ENCODE results near the gene KAT8.
"Not testable (repeated sequence)": the region's sequence is repeated elsewhere in the genome, so short reads cannot be mapped to it uniquely, and the experiment has no call there.

Gene KAT8

GRCh38 chr16:31134091-31134571 is 16.7 kb downstream of the KAT8 start:
- DNase-seq = no peak

- peak; percentile 71 for DNase-seq
Observed at GRCh38 chr16:31134625-31135534, 17.4 kb downstream of the KAT8 start.

GRCh38 chr16:31135535-31136286 is 18.2 kb downstream of the KAT8 start, which contains the start of gene PRSS8:
Gene PRSS8 (minus strand): TSS chr16:31135727. CDS start chr16:31135498, 229 bp downstream.
- DNase-seq = peak; percentile 39

- DNase-seq = no peak
Observed at GRCh38 chr16:31136287-31136662, 18.8 kb downstream of the KAT8 start.

DNA sequence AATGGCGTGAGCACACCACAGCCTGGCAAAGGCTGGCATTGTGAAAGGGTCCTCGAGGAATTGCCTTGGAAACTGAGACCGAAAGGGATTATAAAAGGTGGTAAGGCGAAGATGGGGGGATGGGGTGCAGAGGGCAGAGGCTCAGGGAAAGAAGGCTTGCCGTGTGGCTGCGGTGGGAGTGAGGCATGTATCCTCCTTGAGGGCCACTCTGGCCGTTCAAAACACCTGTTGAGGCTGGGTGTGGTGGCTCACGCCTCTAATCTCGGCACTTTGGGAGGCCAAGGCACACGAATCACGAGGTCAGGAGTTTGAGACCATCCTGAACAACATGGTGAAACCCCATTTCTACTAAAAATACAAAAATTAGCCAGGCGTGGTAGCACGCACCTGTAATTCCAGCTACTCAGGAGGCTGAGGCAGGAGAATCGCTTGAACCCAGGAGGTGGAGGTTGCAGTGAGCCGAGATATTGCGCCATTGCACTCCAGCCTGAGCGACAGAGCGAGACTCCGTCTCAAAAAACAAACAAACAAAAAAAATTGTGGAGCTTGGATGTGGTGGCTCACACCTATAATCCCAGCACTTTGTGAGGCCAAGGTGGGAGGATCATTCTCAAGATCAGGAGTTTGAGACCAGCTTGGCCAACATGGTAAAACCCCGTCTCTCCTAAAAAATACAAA is 19.5 kb downstream of the KAT8 start:
- DNase-seq = not testable (repeated sequence)

DNA sequence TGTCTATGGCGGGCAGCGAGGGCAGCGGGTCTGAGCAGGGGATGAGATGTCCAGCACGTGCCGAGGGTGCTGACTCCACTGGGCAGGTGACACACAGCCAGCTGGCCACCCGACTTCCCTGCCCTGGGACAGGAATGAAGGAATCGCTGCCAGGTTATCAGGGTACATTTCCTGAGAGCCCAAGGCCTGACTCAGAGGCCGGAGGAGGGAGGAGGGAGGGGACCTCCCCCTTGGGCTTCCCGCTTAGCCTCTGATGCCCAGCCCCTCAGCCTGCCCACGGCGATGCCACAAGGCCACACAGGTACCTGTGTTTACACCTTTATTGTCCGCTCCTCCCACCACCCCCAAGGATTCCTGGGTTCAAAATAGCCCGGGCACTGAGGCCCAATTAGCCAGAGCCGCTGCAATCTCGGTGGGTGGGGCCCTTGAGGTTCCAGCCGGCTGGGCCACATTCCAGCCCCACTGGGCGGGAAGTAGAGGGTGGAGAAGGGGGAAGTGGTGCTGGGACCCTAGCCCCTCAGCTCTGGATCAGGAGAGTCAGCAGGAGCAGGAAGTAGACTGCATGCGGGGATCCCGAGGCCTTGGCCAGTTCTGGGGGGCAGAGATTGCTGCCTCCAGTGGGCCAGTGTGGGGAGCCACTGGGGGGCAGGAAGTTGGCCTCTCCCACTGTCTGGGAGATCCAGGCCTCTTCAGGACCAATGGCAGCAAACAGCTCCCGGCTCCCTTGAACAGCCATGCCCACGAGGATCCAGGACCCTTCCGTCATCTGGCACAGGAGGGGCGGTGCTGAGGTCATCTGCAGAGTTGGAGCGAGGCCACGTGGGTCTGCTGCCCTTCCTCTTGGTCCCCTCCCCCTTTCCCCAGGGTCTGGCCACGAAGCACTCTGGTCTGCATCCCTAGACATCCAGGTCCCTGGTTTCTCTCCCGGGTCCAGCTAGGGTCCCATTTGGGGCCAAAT is 21.4 kb downstream of the KAT8 start:
- no peak for DNase-seq

- DNase-seq = not testable (repeated sequence)
Observed at GRCh38 chr16:31141071-31141469, 23.6 kb downstream of the KAT8 start.

DNA sequence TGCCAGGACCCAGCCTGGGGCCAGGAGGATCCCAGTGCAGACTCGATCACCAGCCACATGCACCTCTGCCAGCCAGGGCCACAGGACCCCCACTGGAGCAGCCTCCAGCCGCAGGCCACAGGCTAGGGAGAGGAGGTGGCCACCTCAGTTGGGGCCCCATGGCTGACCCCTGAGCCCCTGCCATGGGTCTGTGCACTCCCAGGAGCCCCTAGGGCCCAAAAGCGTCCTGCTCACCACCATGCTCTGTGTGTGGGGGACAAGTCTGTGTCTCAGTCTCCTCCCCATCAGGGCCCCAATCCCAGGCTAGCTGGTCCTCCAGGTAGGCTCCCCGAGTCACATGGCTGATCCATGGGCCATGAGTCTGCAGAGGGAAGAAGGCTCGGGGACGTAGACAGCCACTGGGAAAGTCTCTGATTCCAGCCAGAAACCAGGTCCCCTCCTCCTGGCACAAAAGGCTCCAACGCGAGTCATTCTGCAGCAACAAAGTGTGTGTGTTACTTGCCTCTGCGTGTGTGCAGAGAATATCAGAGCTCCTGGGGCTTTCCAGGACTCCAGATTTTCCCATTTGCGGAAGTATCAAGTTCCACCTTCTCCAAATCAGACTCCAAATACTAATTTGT is 24.1 kb downstream of the KAT8 start:
- no peak for DNase-seq

DNA sequence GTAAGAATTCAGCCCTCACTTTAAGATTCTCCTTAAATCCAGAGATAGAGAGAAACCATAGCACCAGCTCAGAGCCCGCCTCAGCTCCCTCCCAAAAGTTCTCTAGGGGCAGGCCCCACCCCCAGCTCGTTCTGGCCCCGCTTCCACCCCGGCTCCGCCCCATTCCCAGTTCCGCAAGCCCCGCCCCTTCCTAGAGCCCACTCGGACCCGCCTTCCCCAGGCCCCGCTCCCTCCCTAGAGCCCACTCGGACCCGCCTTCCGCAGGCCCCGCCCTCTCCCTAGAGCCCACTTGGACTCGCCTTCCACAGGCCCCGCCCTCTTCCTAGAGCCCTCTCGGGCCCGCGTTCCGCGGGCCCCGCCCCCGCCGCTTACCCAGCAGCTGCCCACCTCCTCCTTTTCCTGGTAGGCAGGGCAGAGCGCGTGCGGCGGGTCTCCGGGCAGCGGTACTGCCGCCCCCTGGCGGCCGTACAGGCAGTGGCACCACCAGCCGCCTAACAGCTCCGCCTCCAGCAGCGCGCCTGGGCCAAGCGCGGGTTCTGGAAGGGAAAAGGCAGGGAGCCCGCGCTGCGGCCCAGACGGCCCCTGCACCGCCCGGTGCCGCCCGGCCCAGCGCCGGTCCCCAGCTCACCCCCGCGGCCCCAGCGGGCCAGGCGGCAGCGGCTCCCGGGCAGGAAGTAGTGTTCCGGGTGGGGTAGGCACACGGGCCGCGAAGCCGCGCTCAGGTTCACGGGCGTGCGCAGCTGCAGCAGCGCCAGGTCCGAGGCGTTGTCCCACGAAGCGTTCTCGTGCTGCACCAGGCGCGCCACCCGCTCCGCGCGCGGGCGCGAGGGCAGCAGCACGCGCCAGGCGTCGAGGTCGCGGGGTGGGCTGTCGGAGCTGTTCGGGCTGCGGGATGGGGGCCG is 24.9 kb downstream of the KAT8 start:
- DNase-seq = peak; percentile 97

- DNase-seq = no peak
Observed at GRCh38 chr16:31143011-31143693, 25.7 kb downstream of the KAT8 start.

DNA sequence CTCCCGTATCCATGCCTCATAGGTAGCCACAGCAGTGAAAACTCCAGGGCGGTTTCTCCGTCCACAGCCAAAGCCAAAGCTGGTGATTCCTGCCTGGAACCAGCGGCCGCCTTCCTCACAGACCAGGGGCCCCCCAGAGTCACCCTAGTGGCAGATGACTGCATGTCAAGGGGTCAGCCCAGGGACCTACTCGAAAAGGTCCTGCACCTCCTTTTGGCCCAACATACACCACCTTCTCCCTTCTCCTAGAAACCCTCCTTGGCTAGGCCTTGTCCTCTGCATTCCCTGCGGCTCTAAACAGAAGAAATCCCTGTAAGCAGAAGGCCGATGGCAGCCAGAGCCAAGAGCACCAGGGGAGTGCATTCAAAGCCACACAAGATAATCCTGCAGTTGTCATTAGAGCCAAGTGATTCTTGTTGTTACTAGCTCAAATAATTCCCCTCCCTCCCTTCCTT is 26.3 kb downstream of the KAT8 start:
- DNase-seq = no peak

GRCh38 chr16:31144418-31144817 is 27.0 kb downstream of the KAT8 start:
- DNase-seq = not testable (repeated sequence)

DNA sequence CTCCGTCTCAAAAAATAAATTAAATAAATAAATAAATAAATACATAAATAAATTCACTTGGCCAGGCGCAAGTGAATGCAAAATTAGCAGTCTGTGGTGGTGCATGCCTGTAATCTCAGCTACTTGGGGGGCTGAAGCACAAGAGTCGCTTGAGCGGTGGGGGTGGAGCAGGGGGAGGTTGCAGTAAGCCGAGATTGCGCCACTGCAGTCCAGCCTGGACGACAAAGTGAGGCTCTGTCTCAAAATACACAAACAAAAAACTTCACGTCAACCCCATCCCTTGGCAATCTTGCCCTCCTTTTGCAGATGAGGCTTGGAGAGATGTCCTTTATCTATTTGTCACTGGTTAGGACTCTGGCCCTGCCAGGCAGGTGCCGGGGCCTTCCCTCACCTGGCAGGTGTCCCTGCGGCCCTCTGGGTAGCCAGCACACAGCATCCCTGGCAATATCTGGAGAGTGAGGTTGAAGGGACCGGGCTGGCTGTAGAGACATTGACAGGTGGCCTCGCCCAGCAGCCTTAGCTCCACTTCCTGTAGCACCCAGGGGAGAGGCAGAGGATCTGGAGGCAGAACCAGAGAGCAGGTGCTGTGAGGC is 28.0 kb downstream of the KAT8 start:
- DNase-seq = no peak

GRCh38 chr16:31147574-31147973 is 30.1 kb downstream of the KAT8 start:
- no peak for DNase-seq

- no peak for DNase-seq
Observed at GRCh38 chr16:31148281-31148728, 30.8 kb downstream of the KAT8 start.

DNA sequence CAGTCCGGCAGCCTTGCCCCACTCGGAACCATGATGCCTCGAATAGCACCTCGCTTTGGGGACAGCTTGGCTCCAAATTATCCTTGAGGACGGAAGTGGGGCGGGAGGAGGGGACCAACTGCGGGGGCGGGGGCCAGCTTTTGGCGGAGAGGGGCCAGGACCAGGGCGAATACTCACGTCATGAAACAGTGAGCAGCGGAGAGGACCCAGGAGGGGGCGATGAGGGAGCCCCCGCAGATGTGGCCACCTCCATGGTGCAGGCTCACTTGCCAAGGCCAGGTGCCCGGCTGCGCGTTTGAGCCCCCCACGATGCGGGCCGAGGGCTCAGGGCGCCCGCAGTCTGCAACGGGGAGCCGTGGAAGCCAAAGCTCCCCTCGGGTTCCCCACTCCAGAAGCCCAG is 31.4 kb downstream of the KAT8 start:
- DNase-seq = no peak

DNA sequence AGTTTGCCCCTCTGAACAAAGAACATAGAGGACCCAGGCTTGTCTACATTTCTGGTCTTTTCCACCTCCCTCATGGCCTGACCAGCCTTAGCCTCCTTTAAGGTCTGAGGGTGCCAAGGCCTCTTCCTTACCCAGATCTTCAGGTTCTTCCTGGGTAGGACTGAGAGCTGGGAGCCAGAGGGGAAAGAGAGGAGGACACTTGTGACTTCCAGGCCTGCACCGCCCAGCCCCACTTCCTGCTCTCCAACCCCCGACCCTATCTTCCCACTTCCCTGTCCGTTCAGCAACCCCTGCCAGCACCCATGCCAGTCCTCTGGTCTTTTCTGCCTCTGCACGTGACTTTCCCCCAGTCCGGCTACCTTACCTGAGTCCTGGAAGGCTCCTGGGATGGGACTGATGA is 31.9 kb downstream of the KAT8 start:
- no peak for DNase-seq

DNA sequence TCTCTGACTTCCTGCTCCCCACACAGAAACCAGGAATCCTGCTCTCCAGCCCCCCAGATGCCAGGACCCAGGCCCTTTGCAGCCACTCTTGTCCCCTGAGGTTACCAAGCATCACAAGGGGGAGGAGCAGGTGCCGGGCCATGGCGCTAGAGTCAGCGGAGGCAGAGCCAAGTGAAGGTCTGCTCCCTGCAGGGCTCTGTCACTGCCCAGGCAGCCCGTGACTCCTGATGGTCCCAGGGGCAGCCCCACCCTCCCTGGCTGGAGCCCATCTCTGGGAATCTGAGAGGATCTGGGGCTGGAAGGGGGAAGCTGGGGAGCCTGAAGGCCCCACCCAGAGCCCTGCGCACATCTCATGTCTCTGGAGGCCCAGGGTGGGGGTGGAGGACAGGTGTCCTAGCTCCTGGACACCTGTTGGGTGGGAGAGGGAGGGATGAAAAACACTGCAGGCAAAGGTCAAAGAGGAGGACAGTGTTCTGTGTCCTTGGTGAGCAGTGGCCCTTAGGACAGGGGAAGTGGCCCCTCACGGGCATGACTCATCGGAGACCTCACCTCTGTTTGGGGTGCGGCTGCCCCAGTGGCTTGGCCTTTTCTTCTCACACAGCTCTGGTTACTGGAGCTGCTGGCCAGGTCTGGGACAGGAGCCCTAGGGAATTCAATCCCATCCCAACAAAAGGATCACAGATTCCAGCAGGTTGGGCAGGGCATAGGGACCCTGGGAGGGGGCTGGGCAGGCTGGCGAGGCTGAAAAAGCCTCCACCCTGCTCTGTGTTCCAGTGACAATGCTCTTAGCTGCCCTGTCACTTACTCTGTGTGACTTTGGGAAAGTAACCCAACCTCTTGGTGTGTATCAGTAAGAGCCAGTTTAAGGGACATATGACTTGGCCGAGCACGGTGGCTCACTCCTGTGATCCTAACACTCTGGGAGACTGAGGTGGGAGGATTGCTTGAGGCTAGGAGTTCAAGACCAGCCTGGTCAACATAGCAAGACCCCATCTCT is 32.7 kb downstream of the KAT8 start, which contains the start of gene PRSS36:
TSS of gene PRSS36 (minus strand) at position 173 of the 997 bp plus-strand sequence. CDS start at position 142, 31 bp downstream.
- DNase-seq = no peak
